H1 (cell line): ENCODE data around the gene OTUD1. TPM values are rescaled to one million over a fixed set of nuclear protein-coding genes. Genes with fewer than 3 reads are reported as not detected.

Experiments
- CTCF ChIA-PET: fragments of 300-600 bp; sonication (Branson Sonifier 250); formaldehyde crosslinking; loops from one replicate; lab custom pipeline; 2021; ENCODE audit not compliant: partially characterized antibody; lab: Charles Lee
- POLR2A ChIA-PET: fragments of 300-600 bp; sonication (Branson Sonifier 250); formaldehyde crosslinking; loops from one replicate; lab custom pipeline; 2021; ENCODE audit warnings: inconsistent platforms; ENCODE audit not compliant: partially characterized antibody; lab: Charles Lee
- DNase-seq, 2 experiments: peaks; one replicate each; pipeline versions ENCODE4 v3.0.0 to v3.0.0-alpha.2; 2010 to 2022; ENCODE audit warnings: low spot score in 2 of 2, low read depth in 1 of 2, mixed read lengths in 1 of 2
- FAIRE-seq: peaks from 2 replicates; lab custom pipeline; 2011; peaks lifted over from hg19 to GRCh38; lab: Jason Lieb, UNC
- H2AFZ ChIP-seq: 2 replicates; pipeline ENCODE4 v1.8.1; 2012; ENCODE audit warnings: low read length, inconsistent platforms
- H2AK5ac ChIP-seq: 2 replicates; pipeline ENCODE4 v1.6.1; 2013; ENCODE audit warnings: low read depth, low read length
- H2BK120ac ChIP-seq: replicated peaks from 2 replicates; pipeline ENCODE3; 2013; ENCODE audit warnings: low read depth, low read length, inconsistent platforms
- H2BK12ac ChIP-seq: 2 replicates; pipeline ENCODE4 v1.6.1; 2013; ENCODE audit warnings: low read depth, low read length
- H2BK15ac ChIP-seq: 2 replicates; pipeline ENCODE4 v1.6.1; 2013; ENCODE audit warnings: low read length
- H2BK20ac ChIP-seq: 2 replicates; pipeline ENCODE4 v1.6.1; 2013; ENCODE audit warnings: low read length
- H2BK5ac ChIP-seq: 2 replicates; pipeline ENCODE4 v1.6.1; 2013; ENCODE audit warnings: low read depth, low read length
- H3K14ac ChIP-seq: 2 replicates; pipeline ENCODE4 v1.6.1; 2013; ENCODE audit warnings: inconsistent platforms; ENCODE audit not compliant: insufficient read length
- H3K18ac ChIP-seq: 2 replicates; pipeline ENCODE4 v1.6.1; 2013; ENCODE audit warnings: low read length; ENCODE audit errors: extremely low read depth
- H3K23ac ChIP-seq: 2 replicates; pipeline ENCODE4 v1.6.1; 2013; ENCODE audit warnings: inconsistent platforms; ENCODE audit not compliant: insufficient read length
- H3K23me2 ChIP-seq: 2 replicates; pipeline ENCODE4 v1.6.1; 2013; ENCODE audit warnings: low read depth, low read length
- H3K27ac ChIP-seq: 2 replicates; pipeline ENCODE4 v1.6.1; 2011; ENCODE audit warnings: low read depth, low read length, inconsistent platforms
- H3K27me3 ChIP-seq, 4 experiments: replicated peaks in 1 of 4; 1 replicate in 1 of 4; 2 replicates in 3 of 4; pipeline versions ENCODE4 v1.6.1 to v1.8.1; 2011 to 2013; ENCODE audit warnings: low read length in 3 of 4, mild to moderate bottlenecking in 3 of 4, inconsistent platforms in 2 of 4, mixed read lengths in 2 of 4, moderate library complexity in 1 of 4; ENCODE audit not compliant: control insufficient read depth in 3 of 4, insufficient read depth in 3 of 4; ENCODE audit errors: extremely low read depth in 1 of 4
- H3K36me3 ChIP-seq, 4 experiments: 2 replicates each; pipeline versions ENCODE4 v1.6.1 to v1.8.1; 2011 to 2013; ENCODE audit warnings: mild to moderate bottlenecking in 4 of 4, low read length in 3 of 4, moderate library complexity in 2 of 4, control low read depth in 1 of 4, inconsistent platforms in 1 of 4; ENCODE audit not compliant: insufficient read depth in 4 of 4, control insufficient read depth in 2 of 4
- H3K4ac ChIP-seq: replicated peaks from 2 replicates; pipeline ENCODE3; 2013; ENCODE audit warnings: low read length, low read depth, mixed read lengths, inconsistent platforms; ENCODE audit not compliant: insufficient read length
- H3K4me1 ChIP-seq, 4 experiments: replicated peaks in 1 of 4; 1 replicate in 1 of 4; 2 replicates in 3 of 4; pipeline versions ENCODE4 v1.6.1 to v1.8.1; 2011 to 2013; ENCODE audit warnings: low read length in 3 of 4, inconsistent platforms in 2 of 4, mixed read lengths in 1 of 4; ENCODE audit not compliant: insufficient read depth in 4 of 4, control insufficient read depth in 3 of 4
- H3K4me2 ChIP-seq, 2 experiments: 2 replicates each; pipeline versions ENCODE4 v1.6.1 to v1.8.1; 2011 to 2013; ENCODE audit warnings: low read depth in 2 of 2, low read length in 2 of 2, control low read depth in 1 of 2, inconsistent platforms in 1 of 2, mild to moderate bottlenecking in 1 of 2; ENCODE audit not compliant: insufficient read depth in 1 of 2
- H3K4me3 ChIP-seq, 4 experiments: fragments of 200-600, 300-600 bp in 1 of 4; sonication (generic), shearing (Covaris generic), sonication (Bioruptor Twin) in 1 of 4; 2 replicates each; pipeline versions ENCODE4 v1.5.1 to v1.8.1; 2011 to 2016; ENCODE audit warnings: low read length in 4 of 4, low read depth in 3 of 4, control low read depth in 2 of 4, inconsistent platforms in 2 of 4, mild to moderate bottlenecking in 2 of 4, mixed read lengths in 1 of 4, moderate library complexity in 1 of 4; ENCODE audit not compliant: insufficient read depth in 2 of 4; ENCODE audit errors: extremely low read depth in 1 of 4
- H3K56ac ChIP-seq: replicated peaks from 2 replicates; pipeline ENCODE3; 2013; ENCODE audit warnings: low read depth, mild to moderate bottlenecking, mixed read lengths, low read length, inconsistent platforms; ENCODE audit not compliant: insufficient read length
- H3K79me1 ChIP-seq: 2 replicates; pipeline ENCODE4 v1.6.1; 2013; ENCODE audit warnings: low read depth, low read length, control low read depth
- H3K79me2 ChIP-seq, 2 experiments: 2 replicates each; pipeline versions ENCODE4 v1.6.1 to v1.8.1; 2012 to 2013; ENCODE audit warnings: low read length in 2 of 2, mild to moderate bottlenecking in 2 of 2, inconsistent platforms in 1 of 2; ENCODE audit not compliant: insufficient read depth in 2 of 2, control insufficient read depth in 1 of 2
- H3K9ac ChIP-seq, 4 experiments: replicated peaks in 1 of 4; 1 replicate in 1 of 4; 2 replicates in 3 of 4; pipeline versions ENCODE4 v1.6.1 to v1.8.1; 2011 to 2013; ENCODE audit warnings: low read depth in 3 of 4, low read length in 3 of 4, control low read depth in 2 of 4, mild to moderate bottlenecking in 2 of 4, moderate library complexity in 2 of 4, inconsistent platforms in 1 of 4; ENCODE audit errors: extremely low read depth in 1 of 4
- H3K9me3 ChIP-seq, 2 experiments: 2 replicates each; pipeline versions ENCODE4 v1.6.1 to v1.8.1; 2012 to 2013; ENCODE audit warnings: mild to moderate bottlenecking in 2 of 2, moderate library complexity in 2 of 2, control low read depth in 1 of 2, inconsistent platforms in 1 of 2, low read depth in 1 of 2, low read length in 1 of 2, mixed read lengths in 1 of 2; ENCODE audit not compliant: insufficient read depth in 2 of 2
- H4K20me1 ChIP-seq, 2 experiments: replicated peaks in 1 of 2; 2 replicates each; pipeline versions ENCODE3 to v1.8.1; 2011 to 2013; ENCODE audit warnings: inconsistent platforms in 2 of 2, low read length in 2 of 2, mild to moderate bottlenecking in 1 of 2; ENCODE audit not compliant: insufficient read depth in 2 of 2, control insufficient read depth in 1 of 2
- H4K5ac ChIP-seq: 2 replicates; pipeline ENCODE4 v1.6.1; 2013; ENCODE audit warnings: low read length, low read depth, mixed read lengths, inconsistent platforms; ENCODE audit not compliant: insufficient read length
- H4K8ac ChIP-seq: 2 replicates; pipeline ENCODE4 v1.8.0; 2013; ENCODE audit warnings: mild to moderate bottlenecking, moderate library complexity, low read length, inconsistent platforms; ENCODE audit not compliant: insufficient read depth; ENCODE audit errors: extremely low read depth
- H4K91ac ChIP-seq: replicated peaks from 2 replicates; pipeline ENCODE3; 2013; ENCODE audit warnings: low read length, mixed read lengths, inconsistent platforms; ENCODE audit not compliant: insufficient read length
- ASH2L ChIP-seq: fragments of 200-600, 300-600 bp; sonication (generic); IDR thresholded peaks from one replicate; pipeline ENCODE4 v1.7.1; 2017; ENCODE audit warnings: low read length
- CBX8 ChIP-seq: fragments of 300-800, 300-1000 bp; sonication (generic); IDR thresholded peaks from 2 replicates; pipeline ENCODE4 v1.7.1; 2016; ENCODE audit warnings: low read depth, low read length, borderline replicate concordance
- CTBP2 ChIP-seq: IDR thresholded peaks from 2 replicates; pipeline ENCODE4 v1.7.0; 2011; ENCODE audit warnings: borderline replicate concordance, mild to moderate bottlenecking, moderate library complexity, mixed read lengths, low read length; ENCODE audit not compliant: insufficient read depth, insufficient read length
- EZH2 ChIP-seq: fragments of 200-600 bp; sonication (generic); IDR thresholded peaks from 2 replicates; pipeline ENCODE4 v1.7.1; 2012; ENCODE audit warnings: low read depth, mild to moderate bottlenecking, moderate library complexity, low read length, inconsistent platforms; ENCODE audit not compliant: severe bottlenecking
- GTF2F1 ChIP-seq: IDR thresholded peaks from 2 replicates; pipeline ENCODE4 v1.6.1; 2012; ENCODE audit warnings: low read depth, low read length, improper control_type of control experiment, borderline replicate concordance
- JUND ChIP-seq: IDR thresholded peaks from 2 replicates; pipeline ENCODE4 v1.6.1; 2011; ENCODE audit warnings: mild to moderate bottlenecking, improper control_type of control experiment, low read length
- KDM5A ChIP-seq: fragments of 200-600 bp; IDR thresholded peaks from 2 replicates; pipeline ENCODE4 v1.7.1; 2012; ENCODE audit warnings: mild to moderate bottlenecking, low read length, inconsistent platforms, mixed read lengths
- PHF8 ChIP-seq: fragments of 200-600 bp; sonication (generic); conservative IDR thresholded peaks from 2 replicates; pipeline ENCODE4 v1.7.1; 2012; ENCODE audit warnings: low read depth, mild to moderate bottlenecking, inconsistent platforms, low read length, moderate library complexity
- RFX5 ChIP-seq: IDR thresholded peaks from 2 replicates; pipeline ENCODE4 v1.6.1; 2011; ENCODE audit warnings: low read depth, low read length, improper control_type of control experiment, borderline replicate concordance
- SUZ12 ChIP-seq: fragments of 200-600 bp; sonication (generic); IDR thresholded peaks from 2 replicates; pipeline ENCODE4 v1.6.1; 2012; ENCODE audit warnings: mild to moderate bottlenecking, inconsistent platforms, low read length, moderate library complexity, mixed read lengths
- TBP ChIP-seq: IDR thresholded peaks from 2 replicates; pipeline ENCODE4 v1.6.1; 2011; ENCODE audit warnings: low read depth, low read length, improper control_type of control experiment
- TCF12 ChIP-seq: IDR thresholded peaks from 2 replicates; pipeline ENCODE4 v1.6.1; 2011; ENCODE audit warnings: low read depth, mild to moderate bottlenecking, low read length
- WGBS, 2 experiments: shearing (Covaris generic) in 1 of 2; methylation state at CpG; one replicate each; pipeline versions ENCODE4 v1.1.6 to v1.1.7; 2013 to 2015; ENCODE audit warnings: low lambda C conversion rate in 2 of 2, mixed read lengths in 2 of 2, inconsistent platforms in 1 of 2, low coverage in 1 of 2, missing lambda C conversion rate in 1 of 2; ENCODE audit not compliant: insufficient replicate concordance in 2 of 2, insufficient coverage in 1 of 2, insufficient read length in 1 of 2; ENCODE audit errors: extremely low coverage in 1 of 2, missing lambda C conversion rate in 1 of 2; 5-methylcytosine and 5-hydroxymethylcytosine counted together
- polyA plus RNA-seq, 7 experiments: library from polyadenylated mRNA; depleted of rRNA in 3 of 7; stranded (reverse) in 5 of 7; unstranded in 2 of 7; fragments of >200 nt in 5 of 7; fragments of 200-250 nt in 2 of 7; gene quantifications; 1 replicate in 5 of 7; 2 replicates in 1 of 7; 4 replicates in 1 of 7; pipeline versions ENCODE4 v1.2.1 to v1.2.3, GENCODE V29; 2011 to 2013; ENCODE audit warnings: missing spikeins in 2 of 7, mixed read lengths in 2 of 7
- total RNA-seq: library from RNA; stranded (reverse); fragmentation: NEBNext Ultra II Directional; extraction: Animal tissue kit (Norgen Biotek cat#: 25700); gene quantifications from 2 replicates; pipeline ENCODE4 v1.2.1, GENCODE V29; 2021
- TF ChIP-seq, protein P1 (sequence below): IDR thresholded peaks from 2 replicates; pipeline ENCODE4 v1.6.1; 2012; ENCODE audit warnings: low read length, inconsistent platforms

OTUD1 gene
- total and polyA plus RNA-seq, 2 of the 8 experiments (the other 6 are each of a cell fraction or from before 2014, with no cell fraction given): 1.3 to 7.1 TPM

DNA sequence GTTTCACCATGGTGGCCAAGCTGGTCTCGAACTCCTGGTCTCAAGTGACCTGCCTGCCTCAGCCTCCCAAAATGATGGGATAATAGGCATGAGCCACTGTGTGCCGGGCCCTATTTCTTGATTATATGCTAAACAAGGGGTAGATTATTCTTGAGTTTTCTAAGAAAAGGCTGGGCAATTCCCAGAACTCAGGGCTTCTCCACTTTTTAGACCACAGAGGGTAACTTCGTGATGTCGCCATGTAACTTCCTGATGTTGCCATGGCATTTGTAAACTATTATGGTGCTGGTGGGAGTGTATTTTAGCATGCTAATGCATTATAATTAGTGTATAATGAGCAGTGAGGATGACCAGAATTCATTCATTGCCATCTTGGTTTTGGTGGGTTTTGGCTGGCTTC, 35.8 kb downstream of the OTUD1 start:
- H4K8ac ChIP-seq: no peak overlapping the region
- ChIA-PET CTCF (interaction anchor here (1.0 kb wide), 1 partner anchor 429 kb away, joined by 4 read pairs; no protein-coding TSS in a partner anchor), POLR2A (no interaction called here)
- no peaks in the 10 kb centered on the region for H4K20me1 ChIP-seq
- 94% methylated on average over 4 of the region's 4 CpGs; no CpG with 5 or more reads in 1 of the 2 experiments for WGBS, 2 experiments
- H3K14ac ChIP-seq: no peak overlapping the region
- no peak overlapping the region for H2BK5ac ChIP-seq
- H3K23ac ChIP-seq: no peak overlapping the region
- H3K23me2 ChIP-seq: no peaks in the 10 kb centered on the region
- no peak overlapping the region for H2BK12ac ChIP-seq
- H2BK20ac ChIP-seq: no peak overlapping the region
- H3K79me1 ChIP-seq: no peaks in the 10 kb centered on the region
- H4K91ac ChIP-seq: no peak overlapping the region
- FAIRE-seq (no peak), DNase-seq (no peak)
- H2AK5ac ChIP-seq: no peak overlapping the region
- H2BK120ac ChIP-seq: no peak overlapping the region
- H3K27me3 ChIP-seq: no peaks in the 10 kb centered on the region
- no peak overlapping the region for H3K56ac ChIP-seq
- H3K9me3 ChIP-seq: no peaks in the 10 kb centered on the region
- no peak overlapping the region for H3K18ac ChIP-seq
- H3K79me2 ChIP-seq: no peaks in the 10 kb centered on the region
- no peak overlapping the region for H3K4ac ChIP-seq
- no peak overlapping the region for H3K4me2 ChIP-seq
- H4K5ac ChIP-seq: no peak overlapping the region
- H2AFZ ChIP-seq: no peak overlapping the region
- H3K27ac ChIP-seq: no peak overlapping the region
- H3K36me3 ChIP-seq: no peaks in the 10 kb centered on the region
- H2BK15ac ChIP-seq: no peak overlapping the region
- no peak overlapping the region for H3K9ac ChIP-seq
- peaks cover 2 to 5% (median 4%) of the 10 kb centered on the region in 4 experiments; a peak in 6 of 7 replicates for H3K4me1 ChIP-seq
- H3K4me3 ChIP-seq: no peak overlapping the region
- TF ChIP-seq KDM5A: no peak
- no peak for TF ChIP-seq RFX5
- TF ChIP-seq JUND: no peak
- TF ChIP-seq ASH2L: no peak
- no peak for TF ChIP-seq CBX8
- no peak for TF ChIP-seq GTF2F1
- TF ChIP-seq TBP: no peak
- TF ChIP-seq PHF8: no peak
- no peak for TF ChIP-seq SUZ12
- TF ChIP-seq TCF12: no peak
- TF ChIP-seq EZH2: no peak
- no peak for TF ChIP-seq CTBP2
- TF ChIP-seq, protein P1, sequence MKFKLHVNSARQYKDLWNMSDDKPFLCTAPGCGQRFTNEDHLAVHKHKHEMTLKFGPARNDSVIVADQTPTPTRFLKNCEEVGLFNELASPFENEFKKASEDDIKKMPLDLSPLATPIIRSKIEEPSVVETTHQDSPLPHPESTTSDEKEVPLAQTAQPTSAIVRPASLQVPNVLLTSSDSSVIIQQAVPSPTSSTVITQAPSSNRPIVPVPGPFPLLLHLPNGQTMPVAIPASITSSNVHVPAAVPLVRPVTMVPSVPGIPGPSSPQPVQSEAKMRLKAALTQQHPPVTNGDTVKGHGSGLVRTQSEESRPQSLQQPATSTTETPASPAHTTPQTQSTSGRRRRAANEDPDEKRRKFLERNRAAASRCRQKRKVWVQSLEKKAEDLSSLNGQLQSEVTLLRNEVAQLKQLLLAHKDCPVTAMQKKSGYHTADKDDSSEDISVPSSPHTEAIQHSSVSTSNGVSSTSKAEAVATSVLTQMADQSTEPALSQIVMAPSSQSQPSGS: no peak
